Measurements from ENCODE around the gene IPO13.

The IPO13 gene

GRCh38 chr1:43981636-43982035 is 34.9 kb downstream of the IPO13 start:
- TF ChIP-seq FOXP2 (optimal IDR thresholded peaks at IDR 0.05; ENCODE audit: borderline replicate concordance, extremely low read depth, extremely low read length, insufficient read depth): no peak
- no peak for TF ChIP-seq REST (IDR thresholded peaks at IDR 0.05; ENCODE audit: insufficient read depth in 1 of 2, low read depth in 2 of 2, low read length in 2 of 2)

GRCh38 chr1:43982241-43982640 is 35.5 kb downstream of the IPO13 start:
- TF ChIP-seq POLR2AphosphoS5 (IDR thresholded peaks at IDR 0.05; ENCODE audit: low read depth, low read length) (no peak), FOXP2 (optimal IDR thresholded peaks at IDR 0.05; ENCODE audit: borderline replicate concordance, extremely low read depth, extremely low read length, insufficient read depth) (no peak)

GRCh38 chr1:43982808-43983207 is 36.1 kb downstream of the IPO13 start:
- TF ChIP-seq POLR2AphosphoS5 (IDR thresholded peaks at IDR 0.05; ENCODE audit: low read depth, low read length) (no peak), TAF1 (IDR thresholded peaks at IDR 0.05; ENCODE audit: borderline replicate concordance, insufficient read depth, low read length) (no peak), FOXP2 (optimal IDR thresholded peaks at IDR 0.05; ENCODE audit: borderline replicate concordance, extremely low read depth, extremely low read length, insufficient read depth) (no peak), REST (IDR thresholded peaks at IDR 0.05; ENCODE audit: insufficient read depth in 1 of 2, low read depth in 2 of 2, low read length in 2 of 2) (no peak), SIN3A (IDR thresholded peaks at IDR 0.05; ENCODE audit: borderline replicate concordance, insufficient read depth, low read length) (no peak)

- TF ChIP-seq POLR2AphosphoS5 (IDR thresholded peaks at IDR 0.05; ENCODE audit: low read depth, low read length) (no peak), TAF1 (IDR thresholded peaks at IDR 0.05; ENCODE audit: borderline replicate concordance, insufficient read depth, low read length) (no peak), FOXP2 (optimal IDR thresholded peaks at IDR 0.05; ENCODE audit: borderline replicate concordance, extremely low read depth, extremely low read length, insufficient read depth) (no peak), REST (IDR thresholded peaks at IDR 0.05; ENCODE audit: insufficient read depth in 1 of 2, low read depth in 2 of 2, low read length in 2 of 2) (no peak), SIN3A (IDR thresholded peaks at IDR 0.05; ENCODE audit: borderline replicate concordance, insufficient read depth, low read length) (no peak)
Observed at GRCh38 chr1:43983253-43983899, 36.6 kb downstream of the IPO13 start.

- TF ChIP-seq REST (IDR thresholded peaks at IDR 0.05; ENCODE audit: insufficient read depth in 1 of 2, low read depth in 2 of 2, low read length in 2 of 2) (no peak), POLR2AphosphoS5 (IDR thresholded peaks at IDR 0.05; ENCODE audit: low read depth, low read length) (no peak), SIN3A (IDR thresholded peaks at IDR 0.05; ENCODE audit: borderline replicate concordance, insufficient read depth, low read length) (no peak), TAF1 (IDR thresholded peaks at IDR 0.05; ENCODE audit: borderline replicate concordance, insufficient read depth, low read length) (no peak)
Observed at GRCh38 chr1:43984855-43985254, 38.1 kb downstream of the IPO13 start.
